Muscle of leg (tissue), 16 donors: Measurements from ENCODE around the gene NEXMIF. TPM values are rescaled to one million over a fixed set of nuclear protein-coding genes. Genes with fewer than 3 reads are reported as not detected.
A peak's percentile ranks its signal among the peaks of the same experiment; 100 is the strongest.
"Not testable (repeated sequence)": the region's sequence is repeated elsewhere in the genome, so short reads cannot be mapped to it uniquely, and the experiment has no call there.

Source experiments
- DNase-seq: peaks from one replicate; pipeline ENCODE4 v3.0.0; 2013
- H3K27ac ChIP-seq: one replicate; pipeline ENCODE4 v1.5.1; 2013; ENCODE audit warnings: mild to moderate bottlenecking, low read length, control low read depth
- H3K27me3 ChIP-seq: one replicate; pipeline ENCODE4 v1.6.1; 2013; ENCODE audit warnings: low read length; ENCODE audit not compliant: control insufficient read depth, insufficient read depth
- H3K36me3 ChIP-seq: one replicate; pipeline ENCODE4 v1.6.1; 2013; ENCODE audit warnings: low read length; ENCODE audit not compliant: control insufficient read depth, insufficient read depth
- H3K4me1 ChIP-seq: one replicate; pipeline ENCODE4 v1.6.1; 2013; ENCODE audit warnings: low read length; ENCODE audit not compliant: control insufficient read depth, insufficient read depth
- H3K4me3 ChIP-seq: one replicate; pipeline ENCODE4 v1.5.1; 2013; ENCODE audit warnings: low read length, control low read depth
- H3K9me3 ChIP-seq: replicated peaks from 2 replicates; pipeline ENCODE4 v1.6.1; 2013; ENCODE audit warnings: low read depth, low read length; ENCODE audit not compliant: control insufficient read depth
- WGBS: methylation state at CpG from one replicate; pipeline ENCODE4 v1.1.5; 2013; ENCODE audit warnings: missing lambda C conversion rate; ENCODE audit not compliant: insufficient coverage; 5-methylcytosine and 5-hydroxymethylcytosine counted together
- long read RNA-seq, 11 donors: transcript quantifications; one replicate each; lab custom pipeline, GENCODE V29; 2026
- polyA plus RNA-seq, 8 donors: library from polyadenylated mRNA; unstranded; fragments of 120-200 nt; gene quantifications; one replicate each; pipeline versions ENCODE4 v1.2.1 to v1.2.3, GENCODE V29; 2013; ENCODE audit warnings: inconsistent platforms in 1 of 8, low replicate concordance in 1 of 8; ENCODE audit not compliant: insufficient read length in 8 of 8, insufficient read depth in 1 of 8
- total RNA-seq: library from RNA; stranded (reverse); fragments of 120-200 nt; gene quantifications from one replicate; pipeline ENCODE4 v1.2.4, GENCODE V29; 2013

Gene NEXMIF
- 1.5 TPM for total RNA-seq
- polyA plus RNA-seq, result 1 to 10 TPM in 1 of 8 donors, under 1 TPM in 7; 0.22 to 1.2 (median 0.34) TPM
- long read RNA-seq, donor 1, result 0 reads
- long read RNA-seq, donor 2, result 0 reads
- long read RNA-seq, donor 3, result 0 reads
- long read RNA-seq, donor 4, result 0 reads
- long read RNA-seq, donor 5, result 0 reads
- long read RNA-seq, donor 6, result 0 reads
- long read RNA-seq, donor 7, result 0 reads
- long read RNA-seq, donor 8, result 0 reads
- long read RNA-seq, donor 9, result 0 reads
- long read RNA-seq, donor 10, result 0 reads
- long read RNA-seq, donor 11, result 0 reads

GRCh38 chrX:74925225-74926088 is at the start of gene NEXMIF:
TSS of gene NEXMIF (minus strand) at chrX:74925452.
- H3K4me3 ChIP-seq, result peak within 1 kb of the TSS; percentile 41
- peaks cover 7% of the 10 kb centered on the region for H3K4me1 ChIP-seq
- H3K9me3 ChIP-seq, result no peaks in the 10 kb centered on the region
- no peaks in the 10 kb centered on the region for H3K36me3 ChIP-seq
- peaks cover 27% of the 10 kb centered on the region for H3K27me3 ChIP-seq
- peak within 1 kb of the TSS; percentile 29 for H3K27ac ChIP-seq
- WGBS, result 38% methylated on average over 30 of the region's 48 CpGs
- DNase-seq, result peak; percentile 43

GRCh38 chrX:74961962-74962361 is 36.7 kb upstream of the NEXMIF start:
- not testable (repeated sequence) for H3K27ac ChIP-seq, H3K9me3 ChIP-seq, H3K4me3 ChIP-seq, H3K27me3 ChIP-seq, H3K4me1 ChIP-seq, DNase-seq, H3K36me3 ChIP-seq
- WGBS, result no CpG with 5 or more reads among the region's 3 CpGs

DNA sequence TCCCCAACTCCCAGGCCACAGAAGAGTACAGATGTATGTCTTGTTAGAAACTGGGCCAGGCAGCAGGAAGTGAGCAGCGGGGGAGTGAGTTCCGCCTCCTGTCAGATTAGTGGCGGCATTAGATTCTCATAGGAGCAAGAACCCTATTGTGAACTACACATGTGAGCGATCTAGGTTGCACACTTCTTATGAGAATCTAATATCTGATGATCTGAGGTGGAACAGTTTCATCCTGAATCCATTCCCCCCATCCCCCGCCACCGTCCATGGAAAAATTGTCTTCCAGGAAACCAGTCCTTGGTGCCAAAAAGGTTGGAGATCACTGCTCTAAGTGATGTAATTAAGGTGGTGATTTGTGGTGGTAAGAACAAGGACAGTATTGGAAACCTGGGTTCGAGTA is 24.5 kb upstream of the NEXMIF start:
- no peaks in the 10 kb centered on the region for H3K27me3 ChIP-seq
- no peak overlapping the region for H3K27ac ChIP-seq
- H3K4me3 ChIP-seq, result no peak overlapping the region
- H3K9me3 ChIP-seq, result peaks cover 2% of the 10 kb centered on the region
- DNase-seq, result no peak
- no peaks in the 10 kb centered on the region for H3K36me3 ChIP-seq
- H3K4me1 ChIP-seq, result no peaks in the 10 kb centered on the region
- WGBS, result no CpG with 5 or more reads among the region's 7 CpGs

GRCh38 chrX:74940414-74940813 is 15.2 kb upstream of the NEXMIF start:
- no peaks in the 10 kb centered on the region for H3K36me3 ChIP-seq
- H3K4me1 ChIP-seq, result no peaks in the 10 kb centered on the region

GRCh38 chrX:74931214-74931613 is 6.0 kb upstream of the NEXMIF start:
- Histone ChIP-seq H3K4me3 (no peak overlapping the region), H3K27me3 (peaks cover 8% of the 10 kb centered on the region), H3K36me3 (no peaks in the 10 kb centered on the region), H3K9me3 (no peaks in the 10 kb centered on the region), H3K4me1 (no peaks in the 10 kb centered on the region), H3K27ac (no peak overlapping the region)
- DNase-seq, result peak; percentile 27
- 0% methylated on average over 1 of the region's 2 CpGs for WGBS

More at GRCh38 chrX:74940414-74940813, 15.2 kb upstream of the NEXMIF start:
- Histone ChIP-seq H3K4me3 (no peak overlapping the region), H3K9me3 (peaks cover 15% of the 10 kb centered on the region), H3K27ac (no peak overlapping the region), H3K27me3 (peaks cover 2% of the 10 kb centered on the region)
- no CpG with 5 or more reads among the region's 1 CpG for WGBS
- DNase-seq, result no peak

DNA sequence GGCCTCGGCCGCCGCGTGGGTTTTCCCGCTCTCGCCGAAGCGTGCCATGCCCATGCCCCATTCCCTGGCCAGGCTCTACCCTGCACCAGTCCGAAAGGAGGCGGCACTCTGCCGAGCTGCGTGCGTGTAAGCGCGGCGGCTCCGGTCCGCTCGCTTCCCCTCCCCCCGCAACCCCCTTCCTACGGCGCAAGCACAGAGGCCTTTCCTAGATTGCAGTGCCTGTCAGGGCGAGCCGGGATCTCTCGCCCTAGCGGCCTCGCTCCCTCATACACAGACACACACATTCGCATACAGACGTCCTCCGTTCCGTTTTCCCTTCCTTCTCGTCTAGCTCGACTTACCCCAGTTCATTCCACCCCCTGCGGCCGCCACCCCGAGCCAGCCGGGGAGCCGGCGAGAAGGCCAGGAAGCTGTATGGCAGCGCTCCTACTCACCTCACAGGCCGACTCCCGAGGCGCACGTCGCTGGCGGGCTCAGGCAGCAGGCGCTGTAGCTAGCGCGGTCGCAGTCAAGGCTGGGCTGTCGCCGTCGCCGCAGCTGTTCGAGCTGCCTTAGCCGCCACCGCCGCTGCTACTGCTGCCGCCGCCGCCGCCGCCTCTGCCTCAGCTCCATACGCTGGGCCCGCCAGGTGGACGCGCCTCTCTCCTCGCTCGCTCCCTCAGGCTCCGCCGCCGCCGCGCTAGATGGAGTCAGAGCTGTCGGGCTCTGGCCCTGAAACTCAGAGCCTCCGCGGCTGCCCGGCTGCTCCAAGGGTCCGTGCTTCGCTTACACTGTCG is 615 bp downstream of the NEXMIF start:
- peaks cover 27% of the 10 kb centered on the region for H3K27me3 ChIP-seq
- peak overlapping the region; percentile 41 for H3K4me3 ChIP-seq
- H3K4me1 ChIP-seq, result peaks cover 7% of the 10 kb centered on the region
- DNase-seq, result peak; percentile 48
- H3K36me3 ChIP-seq, result no peaks in the 10 kb centered on the region
- H3K27ac ChIP-seq, result peak overlapping the region; percentile 29
- no peaks in the 10 kb centered on the region for H3K9me3 ChIP-seq
- WGBS, result 40% methylated on average over 80 of the region's 81 CpGs

DNA sequence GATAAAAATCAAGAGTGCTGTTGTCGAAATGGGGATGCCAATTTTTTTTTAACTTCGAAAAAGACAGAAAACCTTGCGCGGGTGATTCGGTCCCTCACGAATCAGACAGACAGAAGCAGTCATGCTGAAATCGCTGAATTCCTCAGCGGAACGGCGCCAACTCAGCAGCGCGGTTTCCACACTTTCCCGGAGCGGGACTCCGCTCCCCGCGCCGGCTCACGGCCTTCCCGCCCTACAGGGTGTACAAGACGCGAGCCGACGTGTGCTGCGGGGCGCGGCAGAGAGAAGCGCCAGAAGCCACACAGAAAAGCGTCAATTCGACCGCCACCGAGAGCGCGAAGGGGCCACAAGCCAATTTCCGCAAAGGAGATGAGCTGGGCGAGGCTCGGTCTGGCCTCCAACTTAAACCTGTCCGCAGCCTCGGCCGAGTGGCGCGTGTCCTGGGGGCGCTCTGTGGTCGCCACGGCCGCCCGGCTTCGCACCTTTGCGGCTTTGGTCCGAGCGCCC is 1.3 kb downstream of the NEXMIF start:
- 45% methylated on average over 51 of the region's 51 CpGs for WGBS
- H3K27ac ChIP-seq, result no peak overlapping the region
- peaks cover 27% of the 10 kb centered on the region for H3K27me3 ChIP-seq
- peak overlapping the region; percentile 41 for H3K4me3 ChIP-seq
- no peaks in the 10 kb centered on the region for H3K36me3 ChIP-seq
- no peaks in the 10 kb centered on the region for H3K9me3 ChIP-seq
- H3K4me1 ChIP-seq, result peaks cover 7% of the 10 kb centered on the region
- peak; percentile 38 for DNase-seq

DNA sequence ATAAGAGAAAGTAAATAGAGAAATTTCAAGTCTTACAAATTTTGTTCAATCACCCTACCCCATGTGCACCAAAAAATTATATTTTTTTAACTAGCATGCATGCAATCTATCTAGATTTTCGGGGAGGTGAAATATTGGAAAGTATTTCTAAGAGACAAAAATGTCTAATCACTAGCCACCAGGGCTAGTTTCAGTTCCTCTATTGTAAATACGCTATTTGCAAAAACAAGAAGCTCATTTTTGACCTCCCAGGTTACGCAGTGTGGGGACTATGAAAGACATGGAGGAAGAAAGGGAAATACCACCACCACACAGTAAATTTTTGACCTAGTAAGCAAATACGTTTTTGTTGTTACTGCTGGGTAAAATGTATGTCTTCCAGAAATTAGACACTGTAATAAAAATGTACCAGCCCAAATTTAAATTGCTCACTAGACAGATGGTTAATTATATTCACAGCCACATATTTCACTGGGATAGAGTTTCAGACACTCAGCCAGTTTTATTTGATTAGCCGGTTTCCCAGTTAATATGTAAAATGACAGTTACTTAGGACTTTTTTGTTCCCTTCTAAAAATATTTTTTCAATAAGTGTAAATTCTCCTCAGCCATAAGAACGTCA is 2.2 kb downstream of the NEXMIF start:
- Histone ChIP-seq H3K27ac (no peak overlapping the region), H3K4me1 (peaks cover 7% of the 10 kb centered on the region), H3K27me3 (peaks cover 27% of the 10 kb centered on the region), H3K4me3 (no peak overlapping the region), H3K36me3 (no peaks in the 10 kb centered on the region), H3K9me3 (no peaks in the 10 kb centered on the region)
- no CpG with 5 or more reads among the region's 6 CpGs for WGBS
- DNase-seq, result peak; percentile 32

DNA sequence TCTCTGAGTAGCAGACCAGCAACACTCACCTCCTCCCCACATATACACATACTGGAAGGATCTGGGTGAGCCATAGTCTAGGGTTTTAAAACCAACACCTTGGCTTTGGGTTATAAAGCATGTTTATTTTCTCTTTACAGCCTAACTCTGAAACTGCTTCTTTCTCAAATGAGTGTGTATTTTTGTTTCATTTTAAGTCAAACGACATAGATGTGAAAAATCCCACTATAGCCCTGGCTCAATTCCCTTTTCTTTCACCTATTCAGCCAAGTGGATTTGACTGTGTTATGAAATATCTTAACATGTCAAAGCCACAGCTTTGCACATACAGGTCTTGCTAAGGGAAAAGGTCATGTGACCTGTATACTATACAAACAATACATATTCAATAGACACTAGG is 13.8 kb downstream of the NEXMIF start:
- Histone ChIP-seq H3K27me3 (no peaks in the 10 kb centered on the region), H3K4me1 (no peaks in the 10 kb centered on the region), H3K4me3 (no peak overlapping the region), H3K36me3 (no peaks in the 10 kb centered on the region), H3K9me3 (no peaks in the 10 kb centered on the region), H3K27ac (no peak overlapping the region)
- DNase-seq, result no peak
- no CpG with 5 or more reads among the region's 1 CpG for WGBS
